Kidney (tissue), 14 donors: ENCODE measurements around the gene PPCDC. TPM values are rescaled to one million over a fixed set of nuclear protein-coding genes. Genes with fewer than 3 reads are reported as not detected.
A peak's percentile ranks its signal among the peaks of the same experiment; 100 is the strongest.
"Not testable (repeated sequence)": the region's sequence is repeated elsewhere in the genome, so short reads cannot be mapped to it uniquely, and the experiment has no call there.

Experiments used
- DNase-seq, 5 donors: peaks; one replicate each; pipeline ENCODE4 v3.0.0-alpha.2; 2013 to 2020
- FAIRE-seq: peaks from 2 replicates; lab custom pipeline; 2012; peaks lifted over from hg19 to GRCh38; lab: Jason Lieb, UNC
- H3K27ac ChIP-seq, 2 donors: one replicate each; pipeline ENCODE4 v1.7.0; 2013; ENCODE audit warnings: low read depth in 2 of 2, low read length in 2 of 2, inconsistent platforms in 1 of 2
- H3K27me3 ChIP-seq: one replicate; pipeline ENCODE4 v1.7.1; 2013; ENCODE audit warnings: low read length, inconsistent platforms; ENCODE audit not compliant: control insufficient read depth, insufficient read depth
- H3K36me3 ChIP-seq, 3 donors: one replicate each; pipeline versions ENCODE4 v1.7.0 to v1.7.1; 2013; ENCODE audit warnings: low read length in 3 of 3, control low read depth in 1 of 3, inconsistent platforms in 1 of 3; ENCODE audit not compliant: insufficient read depth in 3 of 3, control insufficient read depth in 2 of 3
- H3K4me1 ChIP-seq, 3 donors: one replicate each; pipeline versions ENCODE4 v1.7.0 to v1.7.1; 2013; ENCODE audit warnings: low read length in 3 of 3, inconsistent platforms in 1 of 3, low read depth in 1 of 3; ENCODE audit not compliant: control insufficient read depth in 2 of 3, insufficient read depth in 2 of 3
- H3K4me3 ChIP-seq, 3 donors: one replicate each; pipeline versions ENCODE4 v1.7.0 to v1.8.1; 2013; ENCODE audit warnings: low read length in 3 of 3, control low read depth in 1 of 3, inconsistent platforms in 1 of 3
- H3K9ac ChIP-seq, 3 donors: one replicate each; pipeline versions ENCODE4 v1.7.0 to v1.7.1; 2013; ENCODE audit warnings: low read length in 3 of 3, control low read depth in 1 of 3, inconsistent platforms in 1 of 3
- H3K9me3 ChIP-seq, 3 donors: one replicate each; pipeline versions ENCODE4 v1.7.0 to v1.7.1; 2013; ENCODE audit warnings: low read length in 3 of 3, control low read depth in 1 of 3, inconsistent platforms in 1 of 3; ENCODE audit not compliant: control insufficient read depth in 2 of 3, insufficient read depth in 1 of 3
- CTCF ChIP-seq: IDR thresholded peaks from 3 replicates; pipeline ENCODE4 v1.5.1; 2012; ENCODE audit warnings: mild to moderate bottlenecking, moderate library complexity, borderline replicate concordance; ENCODE audit not compliant: insufficient read depth; ENCODE audit errors: extremely low read depth
- intact Hi-C: fragments of 100-400 bp; cut with DNase I; formaldehyde crosslinking; loops from one replicate; pipeline ENCODE4 v1.11.1; 2022
- polyA plus RNA-seq: library from polyadenylated mRNA; stranded (reverse); fragments of 350-450 nt; fragmentation: Illumina TruSeq; extraction: RNeasy Lipid Tissue Mini Kit (QIAGEN cat#74804); gene quantifications from one replicate; pipeline ENCODE4 v1.2.3, GENCODE V29; 2014; ENCODE audit warnings: low read depth, low replicate concordance; ENCODE audit not compliant: insufficient read depth
- total RNA-seq: library from RNA; stranded (reverse); fragmentation: NEBNext Ultra II Directional; extraction: Animal tissue kit (Norgen Biotek cat#: 25700); gene quantifications from one replicate; pipeline ENCODE4 v1.2.1, GENCODE V29; 2021
- donor health status: control.
- donor health status: control.
- donor health status: control.
- donor health status: control.
- donor health status: control.
- donor health status: DM: yes; HTN: yes; CAD: no.
- donor health status: Normal renal cell carcinoma (clear cell type).

Gene PPCDC
- total and polyA plus RNA-seq, 2 donors from 2014 or later, result 16.3 to 25.3 TPM

GRCh38 chr15:75091814-75092213 lies 68.4 kb downstream of the PPCDC start:
- H3K9ac ChIP-seq, result no peak overlapping the region
- intact Hi-C loops, result no loop called here
- no peaks in the 10 kb centered on the region for H3K27me3 ChIP-seq
- no peak overlapping the region for H3K27ac ChIP-seq
- no peaks in the 10 kb centered on the region for H3K4me1 ChIP-seq
- H3K4me3 ChIP-seq, result no peak overlapping the region
- DNase-seq, result no peak
- TF ChIP-seq CTCF, result no peak
- H3K36me3 ChIP-seq, result no peaks in the 10 kb centered on the region
- H3K9me3 ChIP-seq, result peaks cover 0 to 3% (median 0%) of the 10 kb centered on the region in 3 donors
- FAIRE-seq, result no peak

- H3K9me3 ChIP-seq, intact Hi-C loops, H3K36me3 ChIP-seq, H3K27me3 ChIP-seq, H3K4me1 ChIP-seq, H3K4me3 ChIP-seq, H3K9ac ChIP-seq, H3K27ac ChIP-seq, FAIRE-seq, DNase-seq: not testable (repeated sequence)
Measured at GRCh38 chr15:75094961-75095478, 71.6 kb downstream of the PPCDC start.

- no peak for FAIRE-seq
- no peak overlapping the region for H3K9ac ChIP-seq
Measured at GRCh38 chr15:75095594-75095993, 72.2 kb downstream of the PPCDC start.

GRCh38 chr15:75097939-75098338 lies 74.5 kb downstream of the PPCDC start:
- Histone ChIP-seq H3K4me1 (no peaks in the 10 kb centered on the region), H3K9me3 (no peaks in the 10 kb centered on the region), H3K27me3 (no peaks in the 10 kb centered on the region), H3K4me3 (no peak overlapping the region), H3K9ac (no peak overlapping the region), H3K27ac (no peak overlapping the region), H3K36me3 (no peaks in the 10 kb centered on the region)
- DNase-seq (peak in 1 of 5 donors; percentile 30), FAIRE-seq (no peak)
- no peak for TF ChIP-seq CTCF
- intact Hi-C loops, result no loop called here

More at GRCh38 chr15:75095594-75095993, 72.2 kb downstream of the PPCDC start:
- intact Hi-C loops, result no loop called here
- Histone ChIP-seq H3K4me1 (no peaks in the 10 kb centered on the region), H3K27ac (no peak overlapping the region), H3K4me3 (no peak overlapping the region), H3K9me3 (no peaks in the 10 kb centered on the region), H3K36me3 (no peaks in the 10 kb centered on the region), H3K27me3 (no peaks in the 10 kb centered on the region)
- no peak for DNase-seq
- no peak for TF ChIP-seq CTCF
